ENCODE data around the gene MLXIP.

Gene MLXIP

GRCh38 chr12:122072031-122072970 is 6.3 kb upstream of the MLXIP start:
- Histone ChIP-seq H3K4me1 (ENCODE audit: control insufficient read depth, insufficient read depth, low read length) (peaks cover 23% of the 10 kb centered on the region), H3K4me3 (ENCODE audit: low read length) (peak overlapping the region; percentile 13)

DNA sequence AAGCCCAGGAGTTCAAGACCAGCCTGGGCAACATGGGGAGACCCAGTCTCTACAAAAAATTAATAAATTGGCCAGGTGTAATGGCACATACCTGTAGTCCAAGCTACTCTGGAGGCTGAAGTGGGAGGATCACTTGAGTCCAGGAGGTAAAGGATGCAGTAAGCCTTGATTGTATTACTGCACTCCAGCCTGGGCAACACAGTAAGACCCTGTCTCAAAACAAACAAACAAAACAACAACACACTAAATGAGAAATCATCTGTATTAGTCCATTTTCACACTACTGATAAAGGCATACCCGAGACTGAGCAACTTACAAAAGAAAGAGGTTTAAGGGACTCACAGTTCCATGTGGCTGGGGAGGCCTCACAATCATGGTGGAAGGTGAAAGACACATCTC is 4.7 kb upstream of the MLXIP start:
- peak overlapping the region; percentile 24 for H3K27ac ChIP-seq (ENCODE audit: low read depth, low read length)
- no peaks in the 10 kb centered on the region for H3K36me3 ChIP-seq (ENCODE audit: control insufficient read depth, insufficient read depth, low read length)
- no peaks in the 10 kb centered on the region for H3K27me3 ChIP-seq (ENCODE audit: control insufficient read depth, insufficient read depth, low read length)
- peaks cover 14% of the 10 kb centered on the region for H3K4me1 ChIP-seq (ENCODE audit: control insufficient read depth, insufficient read depth, low read length)
- H3K4me3 ChIP-seq (ENCODE audit: low read length): no peak overlapping the region
- H3K9ac ChIP-seq (ENCODE audit: low read length): no peak overlapping the region

More at GRCh38 chr12:122072031-122072970, 6.3 kb upstream of the MLXIP start:
- H3K9ac ChIP-seq (ENCODE audit: low read length): no peak overlapping the region
- no peaks in the 10 kb centered on the region for H3K36me3 ChIP-seq (ENCODE audit: control insufficient read depth, insufficient read depth, low read length)
- no peaks in the 10 kb centered on the region for H3K27me3 ChIP-seq (ENCODE audit: control insufficient read depth, insufficient read depth, low read length)
- H3K27ac ChIP-seq (ENCODE audit: low read depth, low read length): peak overlapping the region; percentile 88

GRCh38 chr12:122076743-122077495 is 1.6 kb upstream of the MLXIP start:
- Histone ChIP-seq H3K27me3 (ENCODE audit: control insufficient read depth, insufficient read depth, low read length) (no peaks in the 10 kb centered on the region), H3K27ac (ENCODE audit: low read depth, low read length) (no peak overlapping the region), H3K9ac (ENCODE audit: low read length) (no peak overlapping the region), H3K4me1 (ENCODE audit: control insufficient read depth, insufficient read depth, low read length) (peaks cover 13% of the 10 kb centered on the region), H3K4me3 (ENCODE audit: low read length) (no peak overlapping the region), H3K36me3 (ENCODE audit: control insufficient read depth, insufficient read depth, low read length) (no peaks in the 10 kb centered on the region)

- H3K27me3 ChIP-seq (ENCODE audit: control insufficient read depth, insufficient read depth, low read length): no peaks in the 10 kb centered on the region
- H3K36me3 ChIP-seq (ENCODE audit: control insufficient read depth, insufficient read depth, low read length): peaks cover under 1% of the 10 kb centered on the region
- H3K4me1 ChIP-seq (ENCODE audit: control insufficient read depth, insufficient read depth, low read length): peaks cover 17% of the 10 kb centered on the region
- peak overlapping the region; percentile 79 for H3K9ac ChIP-seq (ENCODE audit: low read length)
- peak overlapping the region; percentile 77 for H3K4me3 ChIP-seq (ENCODE audit: low read length)
- peak overlapping the region; percentile 78 for H3K27ac ChIP-seq (ENCODE audit: low read depth, low read length)
Observed at GRCh38 chr12:122079033-122079531, 526 bp downstream of the MLXIP start.

- Histone ChIP-seq H3K4me3 (ENCODE audit: low read length) (peak overlapping the region; percentile 77), H3K36me3 (ENCODE audit: control insufficient read depth, insufficient read depth, low read length) (peaks cover 4% of the 10 kb centered on the region), H3K4me1 (ENCODE audit: control insufficient read depth, insufficient read depth, low read length) (peaks cover 20% of the 10 kb centered on the region), H3K27me3 (ENCODE audit: control insufficient read depth, insufficient read depth, low read length) (no peaks in the 10 kb centered on the region), H3K9ac (ENCODE audit: low read length) (peak overlapping the region; percentile 79), H3K27ac (ENCODE audit: low read depth, low read length) (peak overlapping the region; percentile 78)
Observed at GRCh38 chr12:122079532-122080081, 1.1 kb downstream of the MLXIP start.

GRCh38 chr12:122080149-122081082 is 1.9 kb downstream of the MLXIP start:
- Histone ChIP-seq H3K27ac (ENCODE audit: low read depth, low read length) (peak overlapping the region; percentile 78), H3K27me3 (ENCODE audit: control insufficient read depth, insufficient read depth, low read length) (no peaks in the 10 kb centered on the region), H3K4me1 (ENCODE audit: control insufficient read depth, insufficient read depth, low read length) (peaks cover 20% of the 10 kb centered on the region), H3K36me3 (ENCODE audit: control insufficient read depth, insufficient read depth, low read length) (peaks cover 4% of the 10 kb centered on the region), H3K4me3 (ENCODE audit: low read length) (peak overlapping the region; percentile 77), H3K9ac (ENCODE audit: low read length) (peak overlapping the region; percentile 79)

DNA sequence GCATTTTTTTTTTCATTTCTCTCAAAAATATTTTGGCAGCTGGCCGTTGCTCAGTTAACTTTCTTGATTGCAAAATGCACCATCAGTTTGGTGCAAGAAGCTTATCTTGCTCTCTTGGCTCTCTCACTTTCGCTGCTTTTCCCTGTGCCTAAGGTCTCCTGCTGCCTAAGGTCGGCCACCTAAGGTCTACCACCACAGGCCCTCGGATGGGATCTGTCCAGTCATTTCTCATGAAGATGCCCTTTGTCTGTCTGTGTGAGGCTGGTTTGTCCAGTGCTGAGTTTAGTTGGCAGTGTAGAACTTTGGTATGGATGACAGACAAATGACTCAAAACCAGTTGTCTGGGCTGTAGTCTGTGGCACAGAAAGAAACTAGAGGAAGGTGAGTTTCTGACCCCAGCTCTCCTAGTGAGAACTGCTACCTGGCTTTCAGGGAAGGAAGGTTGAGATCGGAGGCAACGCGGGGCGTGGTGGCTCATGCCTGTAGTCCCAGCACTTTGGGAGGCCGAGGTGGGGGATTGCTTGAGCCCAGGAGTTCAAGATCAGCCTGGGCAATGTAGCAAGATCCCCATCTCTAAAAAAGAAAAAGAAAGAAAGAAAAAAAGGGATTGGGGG is 2.6 kb downstream of the MLXIP start:
- Histone ChIP-seq H3K4me3 (ENCODE audit: low read length) (peak overlapping the region; percentile 77), H3K4me1 (ENCODE audit: control insufficient read depth, insufficient read depth, low read length) (peaks cover 26% of the 10 kb centered on the region), H3K9ac (ENCODE audit: low read length) (no peak overlapping the region), H3K27me3 (ENCODE audit: control insufficient read depth, insufficient read depth, low read length) (no peaks in the 10 kb centered on the region), H3K27ac (ENCODE audit: low read depth, low read length) (peak overlapping the region; percentile 78), H3K36me3 (ENCODE audit: control insufficient read depth, insufficient read depth, low read length) (peaks cover 9% of the 10 kb centered on the region)

DNA sequence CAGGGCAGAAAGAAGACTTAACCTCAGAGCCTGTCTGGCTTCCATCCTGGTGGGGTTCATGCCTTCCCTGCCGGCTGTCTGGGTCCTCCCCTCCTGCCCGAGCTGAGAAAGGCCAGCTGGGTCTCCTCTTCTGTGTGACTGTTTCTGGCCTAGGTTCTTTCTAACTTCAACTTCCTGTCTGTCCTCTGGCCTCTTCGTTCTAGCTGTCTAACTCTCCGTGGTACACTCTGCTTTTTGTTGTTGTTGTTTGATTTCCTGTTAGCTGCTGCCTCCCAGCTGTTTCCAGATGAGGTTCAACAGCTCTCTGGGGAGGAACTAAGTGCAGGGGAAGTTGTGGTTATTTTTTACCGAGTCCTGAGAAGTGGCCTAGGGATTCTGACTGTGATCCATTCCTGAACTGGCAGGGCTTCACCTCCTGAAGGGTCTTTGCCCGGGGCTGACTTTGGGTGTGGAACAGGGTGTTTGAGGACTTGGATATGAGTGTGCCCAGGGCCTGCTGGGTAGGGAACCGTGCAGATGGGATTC is 3.2 kb downstream of the MLXIP start:
- Histone ChIP-seq H3K9ac (ENCODE audit: low read length) (peak overlapping the region; percentile 34), H3K36me3 (ENCODE audit: control insufficient read depth, insufficient read depth, low read length) (peaks cover 9% of the 10 kb centered on the region), H3K4me1 (ENCODE audit: control insufficient read depth, insufficient read depth, low read length) (peaks cover 32% of the 10 kb centered on the region), H3K27me3 (ENCODE audit: control insufficient read depth, insufficient read depth, low read length) (no peaks in the 10 kb centered on the region), H3K27ac (ENCODE audit: low read depth, low read length) (peak overlapping the region; percentile 78), H3K4me3 (ENCODE audit: low read length) (peak overlapping the region; percentile 77)

- Histone ChIP-seq H3K4me3 (ENCODE audit: low read length) (peak overlapping the region; percentile 77), H3K4me1 (ENCODE audit: control insufficient read depth, insufficient read depth, low read length) (peaks cover 41% of the 10 kb centered on the region), H3K36me3 (ENCODE audit: control insufficient read depth, insufficient read depth, low read length) (peaks cover 9% of the 10 kb centered on the region), H3K27ac (ENCODE audit: low read depth, low read length) (peak overlapping the region; percentile 78), H3K9ac (ENCODE audit: low read length) (peak overlapping the region; percentile 34), H3K27me3 (ENCODE audit: control insufficient read depth, insufficient read depth, low read length) (no peaks in the 10 kb centered on the region)
Observed at GRCh38 chr12:122082621-122083356, 4.2 kb downstream of the MLXIP start.

DNA sequence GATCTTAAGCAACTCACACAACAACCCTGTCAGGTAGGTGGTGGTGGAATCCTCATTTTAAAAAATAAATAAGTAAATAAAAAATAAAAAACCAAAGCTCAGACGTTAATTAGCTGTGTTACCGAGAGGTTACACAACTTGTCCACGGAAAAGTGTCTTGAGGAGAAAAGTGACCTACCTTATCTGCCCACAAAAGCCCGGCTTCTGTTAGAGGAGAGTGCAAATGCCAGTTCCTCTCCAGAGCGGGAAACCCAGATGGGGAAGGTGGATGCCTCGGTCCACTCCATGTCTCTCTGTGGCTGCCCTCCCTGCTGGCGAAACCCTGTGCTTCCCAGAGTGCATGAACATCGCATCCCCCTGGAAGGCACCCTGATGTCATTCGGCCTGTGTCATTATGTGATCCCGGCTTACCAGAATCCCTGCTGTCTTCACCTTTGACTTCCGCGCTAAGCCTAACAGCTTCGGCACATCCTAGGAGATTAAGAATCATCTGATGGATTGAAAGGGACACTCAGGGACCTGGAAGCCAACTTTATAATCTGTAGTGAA is 6.4 kb downstream of the MLXIP start:
- Histone ChIP-seq H3K27ac (ENCODE audit: low read depth, low read length) (no peak overlapping the region), H3K4me1 (ENCODE audit: control insufficient read depth, insufficient read depth, low read length) (peaks cover 59% of the 10 kb centered on the region), H3K27me3 (ENCODE audit: control insufficient read depth, insufficient read depth, low read length) (no peaks in the 10 kb centered on the region), H3K36me3 (ENCODE audit: control insufficient read depth, insufficient read depth, low read length) (peaks cover 9% of the 10 kb centered on the region), H3K9ac (ENCODE audit: low read length) (no peak overlapping the region), H3K4me3 (ENCODE audit: low read length) (no peak overlapping the region)

Data from rectal smooth muscle tissue (tissue), 1 donor.